WTC11 (cell line): Measurements from ENCODE around the gene C3orf18.

Experiments
- ARID4B ChIP-seq: sonication (generic); formaldehyde crosslinking; IDR thresholded peaks from 2 replicates; pipeline ENCODE4 v1.8.0; 2023; ENCODE audit warnings: missing genetic modification reagents, mild to moderate bottlenecking, borderline replicate concordance
- CREB1 ChIP-seq: sonication (generic); formaldehyde crosslinking; IDR thresholded peaks from 2 replicates; pipeline ENCODE4 v1.8.0; 2023; ENCODE audit warnings: mild to moderate bottlenecking, missing genetic modification reagents
- CREM ChIP-seq: sonication (generic); formaldehyde crosslinking; IDR thresholded peaks from 2 replicates; pipeline ENCODE4 v1.8.1; 2022; ENCODE audit warnings: mild to moderate bottlenecking, missing genetic modification reagents, moderate library complexity
- CTCF ChIP-seq: fragments of 200-600 bp; IDR thresholded peaks from 2 replicates; pipeline ENCODE4 v1.8.0; 2022; ENCODE audit warnings: antibody characterized with exemption
- E2F1 ChIP-seq: sonication (generic); formaldehyde crosslinking; IDR thresholded peaks from 2 replicates; pipeline ENCODE4 v1.8.0; 2022; ENCODE audit warnings: mild to moderate bottlenecking, missing genetic modification reagents
- ELF4 ChIP-seq: sonication (generic); formaldehyde crosslinking; IDR thresholded peaks from 2 replicates; pipeline ENCODE4 v1.8.1; 2022; ENCODE audit warnings: low read depth, mild to moderate bottlenecking, moderate library complexity, missing genetic modification reagents
- HMGXB4 ChIP-seq: sonication (generic); formaldehyde crosslinking; IDR thresholded peaks from 2 replicates; pipeline ENCODE4 v1.8.1; 2023; ENCODE audit warnings: mild to moderate bottlenecking, moderate library complexity, missing genetic modification reagents
- MAX ChIP-seq: sonication (generic); formaldehyde crosslinking; IDR thresholded peaks from 2 replicates; pipeline ENCODE4 v1.8.0; 2022; ENCODE audit warnings: mild to moderate bottlenecking, missing genetic modification reagents
- PRDM15 ChIP-seq: sonication (generic); formaldehyde crosslinking; IDR thresholded peaks from 2 replicates; pipeline ENCODE4 v1.8.0; 2022; ENCODE audit warnings: missing genetic modification reagents
- TCF7 ChIP-seq: sonication (generic); formaldehyde crosslinking; IDR thresholded peaks from 2 replicates; pipeline ENCODE4 v1.8.0; 2022; ENCODE audit warnings: mild to moderate bottlenecking, low read depth, missing genetic modification reagents, moderate library complexity
- ZNF138 ChIP-seq: sonication (generic); formaldehyde crosslinking; conservative IDR thresholded peaks from 2 replicates; pipeline ENCODE4 v1.8.1; 2022; ENCODE audit warnings: mild to moderate bottlenecking, moderate library complexity, missing genetic modification reagents

- peak; percentile 46; the same call in 1 of the 2 replicates for TF ChIP-seq CTCF
- no peak; the same call in 1 of the 2 replicates for TF ChIP-seq ZNF138
- no peak for TF ChIP-seq TCF7 (CRISPR knock-in tag)
- TF ChIP-seq E2F1, result peak; percentile 90
- TF ChIP-seq CREB1 (CRISPR knock-in tag), result peak; percentile 80; the same call in 1 of the 2 replicates
- peak; percentile 78 for TF ChIP-seq HMGXB4 (CRISPR knock-in tag)
- TF ChIP-seq MAX (CRISPR knock-in tag), result peak; percentile 95
- no peak for TF ChIP-seq CREM (CRISPR knock-in tag)
- TF ChIP-seq PRDM15, result peak; percentile 35; the same call in 1 of the 2 replicates
- peak; percentile 86 for TF ChIP-seq ARID4B
- TF ChIP-seq ELF4 (CRISPR knock-in tag), result 0 out of 2 replicates have a peak, but pooled peaks have one; percentile 45
These were observed 44.1 kb upstream of the C3orf18 start, which contains the start of gene CISH for GRCh38 chr3:50611464-50612233.
